GM23338 (cell line): Measurements from ENCODE around the gene ARMC7. TPM values are rescaled to one million over a fixed set of nuclear protein-coding genes. Genes with fewer than 3 reads are reported as not detected.
A peak's percentile ranks its signal among the peaks of the same experiment; 100 is the strongest.

ENCODE experiments used
- ATAC-seq: fragments of 200-7000 bp; cut with Tn5 transposase; 3 replicates; pipeline ENCODE4 v1.9.1; 2020
- DNase-seq: peaks from one replicate; pipeline ENCODE4 v3.0.0-alpha.2; 2015; ENCODE audit warnings: low spot score
- H2AFZ ChIP-seq: fragments of 200-600 bp; sonication (generic); 2 replicates; pipeline ENCODE4 v1.8.0; 2016; ENCODE audit warnings: antibody characterized with exemption, mild to moderate bottlenecking, moderate library complexity
- H3F3A ChIP-seq: fragments of 200-600 bp; sonication (generic); replicated peaks from 2 replicates; pipeline ENCODE4 v1.8.0; 2017; ENCODE audit warnings: antibody characterized with exemption, mixed run types, low read depth
- H3K27ac ChIP-seq: fragments of 200-600 bp; sonication (generic); 2 replicates; pipeline ENCODE4 v1.6.1; 2016; ENCODE audit warnings: low read depth
- H3K27me3 ChIP-seq: fragments of 200-600 bp; sonication (generic); 2 replicates; pipeline ENCODE4 v1.8.0; 2016; ENCODE audit warnings: mild to moderate bottlenecking, mixed run types, moderate library complexity; ENCODE audit not compliant: insufficient read depth
- H3K36me3 ChIP-seq: fragments of 200-600 bp; sonication (generic); 2 replicates; pipeline ENCODE4 v1.8.0; 2016; ENCODE audit warnings: mild to moderate bottlenecking; ENCODE audit not compliant: insufficient read depth
- H3K4me1 ChIP-seq: fragments of 200-600 bp; sonication (generic); 2 replicates; pipeline ENCODE4 v1.8.0; 2016; ENCODE audit warnings: mild to moderate bottlenecking, moderate library complexity; ENCODE audit not compliant: insufficient read depth
- H3K4me2 ChIP-seq: fragments of 200-600 bp; sonication (generic); 2 replicates; pipeline ENCODE4 v1.7.1; 2017; ENCODE audit warnings: mixed run types
- H3K4me3 ChIP-seq: fragments of 200-600 bp; sonication (generic); 2 replicates; pipeline ENCODE4 v1.6.1; 2016; ENCODE audit warnings: mixed run types
- H3K79me2 ChIP-seq: fragments of 200-600 bp; sonication (generic); replicated peaks from 2 replicates; pipeline ENCODE4 v1.8.0; 2017; ENCODE audit warnings: mild to moderate bottlenecking; ENCODE audit not compliant: insufficient read depth
- H3K9me2 ChIP-seq: fragments of 200-600 bp; sonication (generic); 2 replicates; pipeline ENCODE4 v1.8.0; 2017; ENCODE audit not compliant: insufficient read depth
- H4K20me1 ChIP-seq: fragments of 200-600 bp; sonication (generic); replicated peaks from 2 replicates; pipeline ENCODE4 v1.8.0; 2017; ENCODE audit warnings: mild to moderate bottlenecking; ENCODE audit not compliant: insufficient read depth
- H3K27ac Mint-ChIP-seq: 2 replicates; pipeline ENCODE4 v1.8.0; 2020; ENCODE audit warnings: inconsistent platforms, mild to moderate bottlenecking, moderate library complexity, mixed read lengths
- H3K27me3 Mint-ChIP-seq: 3 replicates; pipeline ENCODE4 v1.8.0; 2022; ENCODE audit warnings: low read depth, mild to moderate bottlenecking, moderate library complexity, mixed read lengths, inconsistent platforms; ENCODE audit not compliant: insufficient read depth, poor library complexity
- H3K36me3 Mint-ChIP-seq: 3 replicates; pipeline ENCODE4 v1.8.0; 2021; ENCODE audit warnings: low read depth, mild to moderate bottlenecking, inconsistent platforms, moderate library complexity, mixed read lengths
- H3K4me1 Mint-ChIP-seq: 3 replicates; pipeline ENCODE4 v1.8.0; 2020; ENCODE audit warnings: mild to moderate bottlenecking, inconsistent platforms, mixed read lengths
- H3K4me3 Mint-ChIP-seq: 3 replicates; pipeline ENCODE4 v1.8.0; 2021; ENCODE audit warnings: moderate library complexity, mild to moderate bottlenecking, inconsistent platforms, mixed read lengths
- H3K9me3 Mint-ChIP-seq: 3 replicates; pipeline ENCODE4 v1.8.0; 2020; ENCODE audit warnings: moderate library complexity, mild to moderate bottlenecking, inconsistent platforms, mixed read lengths
- EZH2phosphoT487 ChIP-seq: fragments of 200-600 bp; sonication (generic); IDR thresholded peaks from one replicate; pipeline ENCODE4 v1.8.1; 2018; ENCODE audit warnings: antibody characterized with exemption; ENCODE audit not compliant: unreplicated experiment
- POLR2AphosphoS5 ChIP-seq: IDR thresholded peaks from 2 replicates; pipeline ENCODE4 v1.6.1; 2016; ENCODE audit warnings: antibody characterized with exemption, low read depth
- STAT1 ChIP-seq: IDR thresholded peaks from one replicate; pipeline ENCODE4 v1.6.1; 2016; ENCODE audit warnings: antibody characterized with exemption; ENCODE audit not compliant: unreplicated experiment
- ZNF331 ChIP-seq: fragments of 250-450 bp; sonication (Bioruptor Pico); IDR thresholded peaks from 2 replicates; pipeline ENCODE4 v1.5.0; 2020; ENCODE audit warnings: low read depth, mild to moderate bottlenecking, moderate library complexity
- polyA plus RNA-seq: library from polyadenylated mRNA; unstranded; fragments of >200 nt; fragmentation: Nextera tagmentation; extraction: Ambion mirVana; gene quantifications from 2 replicates; pipeline ENCODE4 v1.2.1, GENCODE V29; 2016
- total RNA-seq: library from RNA; depleted of rRNA; stranded (reverse); fragments of >200 nt; shearing (Covaris generic); gene quantifications from 2 replicates; pipeline ENCODE4 v1.2.3, GENCODE V29; 2014
- TF ChIP-seq, protein P1 (sequence below): fragments of 250-450 bp; sonication (Bioruptor Pico); IDR thresholded peaks from 2 replicates; pipeline ENCODE4 v1.5.0; 2020; ENCODE audit warnings: mild to moderate bottlenecking, moderate library complexity
- TF ChIP-seq, protein P2 (sequence below): IDR thresholded peaks from one replicate; pipeline ENCODE4 v1.6.1; 2018; ENCODE audit warnings: antibody characterized with exemption; ENCODE audit not compliant: unreplicated experiment

ARMC7 gene
- total and polyA plus RNA-seq, 2 experiments from 2014 or later = 5.6 to 8.4 TPM

GRCh38 chr17:75109046-75109406 lies 743 bp upstream of the ARMC7 start (continued):
- TF ChIP-seq, protein P1, sequence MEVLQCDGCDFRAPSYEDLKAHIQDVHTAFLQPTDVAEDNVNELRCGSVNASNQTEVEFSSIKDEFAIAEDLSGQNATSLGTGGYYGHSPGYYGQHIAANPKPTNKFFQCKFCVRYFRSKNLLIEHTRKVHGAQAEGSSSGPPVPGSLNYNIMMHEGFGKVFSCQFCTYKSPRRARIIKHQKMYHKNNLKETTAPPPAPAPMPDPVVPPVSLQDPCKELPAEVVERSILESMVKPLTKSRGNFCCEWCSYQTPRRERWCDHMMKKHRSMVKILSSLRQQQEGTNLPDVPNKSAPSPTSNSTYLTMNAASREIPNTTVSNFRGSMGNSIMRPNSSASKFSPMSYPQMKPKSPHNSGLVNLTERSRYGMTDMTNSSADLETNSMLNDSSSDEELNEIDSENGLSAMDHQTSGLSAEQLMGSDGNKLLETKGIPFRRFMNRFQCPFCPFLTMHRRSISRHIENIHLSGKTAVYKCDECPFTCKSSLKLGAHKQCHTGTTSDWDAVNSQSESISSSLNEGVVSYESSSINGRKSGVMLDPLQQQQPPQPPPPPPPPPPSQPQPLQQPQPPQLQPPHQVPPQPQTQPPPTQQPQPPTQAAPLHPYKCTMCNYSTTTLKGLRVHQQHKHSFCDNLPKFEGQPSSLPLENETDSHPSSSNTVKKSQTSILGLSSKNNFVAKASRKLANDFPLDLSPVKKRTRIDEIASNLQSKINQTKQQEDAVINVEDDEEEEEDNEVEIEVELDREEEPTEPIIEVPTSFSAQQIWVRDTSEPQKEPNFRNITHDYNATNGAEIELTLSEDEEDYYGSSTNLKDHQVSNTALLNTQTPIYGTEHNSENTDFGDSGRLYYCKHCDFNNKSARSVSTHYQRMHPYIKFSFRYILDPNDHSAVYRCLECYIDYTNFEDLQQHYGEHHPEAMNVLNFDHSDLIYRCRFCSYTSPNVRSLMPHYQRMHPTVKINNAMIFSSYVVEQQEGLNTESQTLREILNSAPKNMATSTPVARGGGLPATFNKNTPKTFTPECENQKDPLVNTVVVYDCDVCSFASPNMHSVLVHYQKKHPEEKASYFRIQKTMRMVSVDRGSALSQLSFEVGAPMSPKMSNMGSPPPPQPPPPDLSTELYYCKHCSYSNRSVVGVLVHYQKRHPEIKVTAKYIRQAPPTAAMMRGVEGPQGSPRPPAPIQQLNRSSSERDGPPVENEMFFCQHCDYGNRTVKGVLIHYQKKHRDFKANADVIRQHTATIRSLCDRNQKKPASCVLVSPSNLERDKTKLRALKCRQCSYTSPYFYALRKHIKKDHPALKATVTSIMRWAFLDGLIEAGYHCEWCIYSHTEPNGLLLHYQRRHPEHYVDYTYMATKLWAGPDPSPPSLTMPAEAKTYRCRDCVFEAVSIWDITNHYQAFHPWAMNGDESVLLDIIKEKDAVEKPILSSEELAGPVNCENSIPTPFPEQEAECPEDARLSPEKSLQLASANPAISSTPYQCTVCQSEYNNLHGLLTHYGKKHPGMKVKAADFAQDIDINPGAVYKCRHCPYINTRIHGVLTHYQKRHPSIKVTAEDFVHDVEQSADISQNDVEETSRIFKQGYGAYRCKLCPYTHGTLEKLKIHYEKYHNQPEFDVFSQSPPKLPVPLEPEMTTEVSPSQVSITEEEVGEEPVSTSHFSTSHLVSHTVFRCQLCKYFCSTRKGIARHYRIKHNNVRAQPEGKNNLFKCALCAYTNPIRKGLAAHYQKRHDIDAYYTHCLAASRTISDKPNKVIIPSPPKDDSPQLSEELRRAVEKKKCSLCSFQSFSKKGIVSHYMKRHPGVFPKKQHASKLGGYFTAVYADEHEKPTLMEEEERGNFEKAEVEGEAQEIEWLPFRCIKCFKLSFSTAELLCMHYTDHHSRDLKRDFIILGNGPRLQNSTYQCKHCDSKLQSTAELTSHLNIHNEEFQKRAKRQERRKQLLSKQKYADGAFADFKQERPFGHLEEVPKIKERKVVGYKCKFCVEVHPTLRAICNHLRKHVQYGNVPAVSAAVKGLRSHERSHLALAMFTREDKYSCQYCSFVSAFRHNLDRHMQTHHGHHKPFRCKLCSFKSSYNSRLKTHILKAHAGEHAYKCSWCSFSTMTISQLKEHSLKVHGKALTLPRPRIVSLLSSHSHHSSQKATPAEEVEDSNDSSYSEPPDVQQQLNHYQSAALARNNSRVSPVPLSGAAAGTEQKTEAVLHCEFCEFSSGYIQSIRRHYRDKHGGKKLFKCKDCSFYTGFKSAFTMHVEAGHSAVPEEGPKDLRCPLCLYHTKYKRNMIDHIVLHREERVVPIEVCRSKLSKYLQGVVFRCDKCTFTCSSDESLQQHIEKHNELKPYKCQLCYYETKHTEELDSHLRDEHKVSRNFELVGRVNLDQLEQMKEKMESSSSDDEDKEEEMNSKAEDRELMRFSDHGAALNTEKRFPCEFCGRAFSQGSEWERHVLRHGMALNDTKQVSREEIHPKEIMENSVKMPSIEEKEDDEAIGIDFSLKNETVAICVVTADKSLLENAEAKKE = no peak
- TF ChIP-seq POLR2AphosphoS5 = no peak
- no peak for TF ChIP-seq ZNF331 (CRISPR knock-in tag)
- no peak for TF ChIP-seq EZH2phosphoT487

- peak overlapping the region; percentile 88 for H3K4me3 ChIP-seq
- peak overlapping the region; percentile 93 for H2AFZ ChIP-seq
- Mint-ChIP-seq H3K27ac (no peak overlapping the region; the same call in 1 of the 2 replicates), H3K4me1 (peaks cover 34% of the 10 kb centered on the region), H3K36me3 (peaks cover 16% of the 10 kb centered on the region; the same call in 2 of the 3 replicates), H3K27me3 (peaks cover 23% of the 10 kb centered on the region), H3K4me3 (peak overlapping the region; percentile 90), H3K9me3 (no peaks in the 10 kb centered on the region)
- no peaks in the 10 kb centered on the region; the same call in 1 of the 2 replicates for H4K20me1 ChIP-seq
- no peaks in the 10 kb centered on the region for H3K27me3 ChIP-seq
- H3K9me2 ChIP-seq = no peaks in the 10 kb centered on the region
- TF ChIP-seq STAT1 (no peak), EZH2phosphoT487 (no peak), ZNF331 (CRISPR knock-in tag) (no peak)
- TF ChIP-seq, protein P2, sequence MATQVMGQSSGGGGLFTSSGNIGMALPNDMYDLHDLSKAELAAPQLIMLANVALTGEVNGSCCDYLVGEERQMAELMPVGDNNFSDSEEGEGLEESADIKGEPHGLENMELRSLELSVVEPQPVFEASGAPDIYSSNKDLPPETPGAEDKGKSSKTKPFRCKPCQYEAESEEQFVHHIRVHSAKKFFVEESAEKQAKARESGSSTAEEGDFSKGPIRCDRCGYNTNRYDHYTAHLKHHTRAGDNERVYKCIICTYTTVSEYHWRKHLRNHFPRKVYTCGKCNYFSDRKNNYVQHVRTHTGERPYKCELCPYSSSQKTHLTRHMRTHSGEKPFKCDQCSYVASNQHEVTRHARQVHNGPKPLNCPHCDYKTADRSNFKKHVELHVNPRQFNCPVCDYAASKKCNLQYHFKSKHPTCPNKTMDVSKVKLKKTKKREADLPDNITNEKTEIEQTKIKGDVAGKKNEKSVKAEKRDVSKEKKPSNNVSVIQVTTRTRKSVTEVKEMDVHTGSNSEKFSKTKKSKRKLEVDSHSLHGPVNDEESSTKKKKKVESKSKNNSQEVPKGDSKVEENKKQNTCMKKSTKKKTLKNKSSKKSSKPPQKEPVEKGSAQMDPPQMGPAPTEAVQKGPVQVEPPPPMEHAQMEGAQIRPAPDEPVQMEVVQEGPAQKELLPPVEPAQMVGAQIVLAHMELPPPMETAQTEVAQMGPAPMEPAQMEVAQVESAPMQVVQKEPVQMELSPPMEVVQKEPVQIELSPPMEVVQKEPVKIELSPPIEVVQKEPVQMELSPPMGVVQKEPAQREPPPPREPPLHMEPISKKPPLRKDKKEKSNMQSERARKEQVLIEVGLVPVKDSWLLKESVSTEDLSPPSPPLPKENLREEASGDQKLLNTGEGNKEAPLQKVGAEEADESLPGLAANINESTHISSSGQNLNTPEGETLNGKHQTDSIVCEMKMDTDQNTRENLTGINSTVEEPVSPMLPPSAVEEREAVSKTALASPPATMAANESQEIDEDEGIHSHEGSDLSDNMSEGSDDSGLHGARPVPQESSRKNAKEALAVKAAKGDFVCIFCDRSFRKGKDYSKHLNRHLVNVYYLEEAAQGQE = no peak
- peaks cover 33% of the 10 kb centered on the region; the same call in 1 of the 2 replicates for H3F3A ChIP-seq
- peaks cover 10% of the 10 kb centered on the region; the same call in 1 of the 2 replicates for H3K4me1 ChIP-seq
- H3K27ac ChIP-seq = 0 out of 2 replicates have a peak overlapping the region, but pooled peaks have one; percentile 15
- H3K36me3 ChIP-seq = no peaks in the 10 kb centered on the region
- ATAC-seq (peak; percentile 20), DNase-seq (peak; percentile 69)
- H3K79me2 ChIP-seq = peaks cover 17% of the 10 kb centered on the region
- peak overlapping the region; percentile 93 for H3K4me2 ChIP-seq
Measured at GRCh38 chr17:75110234-75110937, 617 bp downstream of the ARMC7 start.
